GM21423 (cell line): ENCODE results near the gene NAP1L1.

ENCODE experiments used
- ATAC-seq: cut with Tn5 transposase; IDR thresholded peaks from one replicate; pipeline ENCODE4 v1.9.1; 2021; ENCODE audit warnings: mild to moderate bottlenecking, moderate library complexity; ENCODE audit not compliant: unreplicated experiment

NAP1L1 gene

GRCh38 chr12:76084863-76085519, 506 bp upstream of the NAP1L1 start:
- peak; percentile 50 for ATAC-seq

- no peak for ATAC-seq
Observed at GRCh38 chr12:76083246-76083903, 1.1 kb downstream of the NAP1L1 start.

- no peak for ATAC-seq
Observed at GRCh38 chr12:76081909-76082308, 2.6 kb downstream of the NAP1L1 start.

- no peak for ATAC-seq
Observed at GRCh38 chr12:76080729-76081415, 3.6 kb downstream of the NAP1L1 start.

- no peak for ATAC-seq
Observed at GRCh38 chr12:76080017-76080728, 4.3 kb downstream of the NAP1L1 start.

- ATAC-seq = no peak
Observed at GRCh38 chr12:76078748-76079147, 5.7 kb downstream of the NAP1L1 start.

GRCh38 chr12:76075448-76075847, 9.0 kb downstream of the NAP1L1 start:
- ATAC-seq = no peak

GRCh38 chr12:76074701-76075336, 9.7 kb downstream of the NAP1L1 start:
- ATAC-seq = peak; percentile 51

GRCh38 chr12:76073561-76073960, 10.9 kb downstream of the NAP1L1 start:
- ATAC-seq = no peak

GRCh38 chr12:76072568-76072967, 11.9 kb downstream of the NAP1L1 start:
- ATAC-seq = no peak

- no peak for ATAC-seq
Observed at GRCh38 chr12:76069339-76069738, 15.1 kb downstream of the NAP1L1 start.

- ATAC-seq = no peak
Observed at GRCh38 chr12:76065917-76066316, 18.6 kb downstream of the NAP1L1 start.

GRCh38 chr12:76064904-76065303, 19.6 kb downstream of the NAP1L1 start:
- ATAC-seq = no peak

- ATAC-seq = no peak
Observed at GRCh38 chr12:76060111-76060510, 24.4 kb downstream of the NAP1L1 start.

GRCh38 chr12:76057326-76057725, 27.2 kb downstream of the NAP1L1 start:
- no peak for ATAC-seq

GRCh38 chr12:76055393-76055792, 29.1 kb downstream of the NAP1L1 start:
- no peak for ATAC-seq

- ATAC-seq = no peak
Observed at GRCh38 chr12:76049575-76050251, 34.8 kb downstream of the NAP1L1 start.

GRCh38 chr12:76047742-76048141, 36.7 kb downstream of the NAP1L1 start:
- ATAC-seq = no peak

GRCh38 chr12:76047060-76047459, 37.4 kb downstream of the NAP1L1 start:
- ATAC-seq = no peak

GRCh38 chr12:76043377-76043776, 41.1 kb downstream of the NAP1L1 start:
- no peak for ATAC-seq
